CMK (cell line): ENCODE results near the gene TMEM176A.

Experiments
- DNase-seq: peaks from one replicate; pipeline ENCODE4 v3.0.0-alpha.2; 2010; ENCODE audit warnings: low read depth

Gene TMEM176A

DNA sequence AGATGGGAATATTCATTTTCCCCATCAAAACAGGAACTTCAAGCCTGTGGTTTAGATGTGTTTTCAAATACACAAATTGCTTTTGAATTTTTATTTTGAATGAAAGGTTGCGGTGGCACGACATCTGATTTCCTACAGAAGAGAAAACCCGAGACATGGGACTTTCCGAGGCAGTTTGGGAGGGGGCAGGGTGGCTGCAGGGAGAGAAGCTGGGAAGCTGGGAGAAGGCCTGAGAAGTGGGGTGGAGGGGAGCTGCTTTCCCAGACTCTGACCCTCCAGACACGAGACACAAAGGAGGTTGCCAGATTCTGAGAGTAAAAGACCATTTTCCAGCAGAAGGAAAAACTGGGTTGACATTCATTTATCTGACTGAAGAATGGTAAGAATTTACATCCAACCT lies 19.6 kb downstream of the TMEM176A start:
- DNase-seq, result no peak

DNA sequence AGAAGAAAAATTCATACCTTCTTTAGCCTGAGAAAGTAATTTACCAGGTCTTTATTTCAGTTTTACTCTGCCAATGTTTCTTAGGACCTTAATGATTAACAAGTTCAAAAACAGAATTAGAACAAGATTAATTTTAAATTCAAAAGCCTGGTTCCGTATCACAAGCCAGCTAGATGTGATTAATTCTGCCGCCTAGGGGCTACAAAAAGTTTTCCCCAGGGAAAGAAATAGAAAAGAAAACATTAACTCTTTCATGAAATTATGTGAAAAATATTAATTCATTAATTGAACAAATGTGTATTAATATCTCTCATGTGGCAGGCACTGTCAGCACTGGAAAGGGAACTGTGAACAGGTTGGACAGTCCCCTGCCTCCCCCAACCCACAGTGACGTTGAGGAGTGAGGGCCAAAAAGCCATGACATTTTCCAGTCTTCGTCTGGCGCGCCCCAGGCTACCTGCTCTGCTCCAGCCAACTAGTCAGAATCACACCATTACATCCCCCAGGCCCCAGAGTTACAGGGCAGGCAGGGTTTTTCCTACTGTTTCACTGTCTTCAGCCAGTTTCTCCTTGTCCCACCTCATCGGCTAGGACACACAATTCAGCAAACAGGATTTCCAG lies 20.1 kb downstream of the TMEM176A start:
- DNase-seq, result no peak

DNA sequence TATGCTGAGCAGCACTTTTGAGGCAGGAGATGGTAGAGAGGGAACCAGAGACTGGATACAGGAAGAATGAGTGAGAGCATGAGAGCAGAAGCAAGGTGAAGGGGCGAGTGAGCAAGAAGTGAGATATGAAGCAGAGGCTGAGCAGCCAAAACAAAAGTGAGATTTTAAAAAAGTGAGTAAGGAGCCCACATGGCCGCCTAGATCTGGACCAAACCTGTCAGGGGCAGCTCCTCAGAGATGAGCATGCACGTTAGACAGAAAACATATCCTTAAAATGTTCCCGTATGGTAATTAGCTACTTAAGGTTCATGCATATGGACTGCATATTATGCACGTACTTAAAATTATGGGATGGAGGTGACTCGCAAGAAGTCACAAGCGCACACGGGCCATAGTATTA lies 22.5 kb downstream of the TMEM176A start:
- DNase-seq, result no peak

DNA sequence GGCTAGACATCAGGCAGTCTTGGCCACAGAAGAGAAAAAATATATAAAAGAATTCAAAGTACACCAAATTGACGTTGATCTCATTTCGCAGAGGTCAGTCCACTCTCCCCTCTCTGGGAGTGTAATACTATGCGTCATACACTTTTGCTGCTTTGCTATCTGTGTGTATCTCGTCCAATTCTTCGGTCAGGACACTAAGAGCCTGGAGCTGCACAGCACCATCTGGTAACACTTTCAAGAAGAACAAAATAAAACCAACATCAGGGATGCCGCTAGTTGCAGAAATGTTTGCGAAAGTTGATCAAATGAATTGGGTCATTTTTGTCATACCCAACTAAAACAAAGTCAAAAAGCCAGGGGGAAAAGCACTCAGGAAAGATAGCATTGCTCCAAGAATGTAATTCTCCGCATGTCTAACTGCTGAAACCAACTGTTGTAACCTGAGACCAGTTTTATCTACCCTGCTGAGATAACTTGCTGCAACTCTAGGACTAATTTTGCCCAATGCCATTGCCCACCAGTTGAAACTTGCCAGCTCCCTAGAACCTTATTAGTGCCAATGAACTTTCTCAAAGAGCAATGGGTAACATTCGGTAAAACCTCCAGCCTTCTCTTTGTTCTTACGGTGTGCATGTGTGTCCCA lies 23.0 kb downstream of the TMEM176A start:
- DNase-seq, result no peak

DNA sequence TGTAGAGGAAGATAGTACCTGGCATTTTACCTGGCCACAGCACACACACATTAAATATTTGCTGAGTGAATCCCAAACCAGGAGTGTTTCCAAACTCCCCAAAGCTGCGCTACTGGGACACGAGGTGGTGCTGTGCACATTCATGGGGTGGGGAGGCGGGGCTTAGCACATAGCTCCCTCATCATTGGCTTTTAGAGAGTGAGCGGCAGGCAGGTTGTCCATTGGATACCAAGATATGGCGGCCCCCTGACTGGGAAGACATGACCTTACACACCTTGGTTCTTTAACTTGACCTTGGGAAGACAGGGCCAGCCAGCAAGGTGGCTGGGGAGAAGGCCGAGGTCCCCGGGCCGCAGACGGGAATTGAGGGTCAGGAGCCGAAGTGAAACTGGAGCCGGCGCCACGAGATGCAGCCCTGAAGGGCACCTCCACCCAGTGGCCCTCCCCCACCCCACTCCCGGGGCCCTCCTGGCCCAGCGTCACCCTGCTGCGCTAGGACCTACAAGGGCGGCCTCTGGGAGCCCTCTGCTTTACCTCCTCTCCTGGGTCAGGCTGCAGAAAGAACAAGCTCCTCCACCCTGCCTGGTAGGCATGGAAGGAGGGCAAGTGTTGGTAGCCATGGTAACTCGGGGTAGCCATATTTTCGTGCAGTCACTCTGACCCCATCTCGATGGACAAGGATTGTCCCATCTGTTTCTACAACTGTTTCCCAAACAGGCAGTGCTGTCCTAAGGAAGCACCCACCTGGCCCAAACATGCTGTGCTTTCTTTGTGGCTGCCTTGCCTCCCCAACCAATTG lies 24.0 kb downstream of the TMEM176A start:
- no peak for DNase-seq

DNA sequence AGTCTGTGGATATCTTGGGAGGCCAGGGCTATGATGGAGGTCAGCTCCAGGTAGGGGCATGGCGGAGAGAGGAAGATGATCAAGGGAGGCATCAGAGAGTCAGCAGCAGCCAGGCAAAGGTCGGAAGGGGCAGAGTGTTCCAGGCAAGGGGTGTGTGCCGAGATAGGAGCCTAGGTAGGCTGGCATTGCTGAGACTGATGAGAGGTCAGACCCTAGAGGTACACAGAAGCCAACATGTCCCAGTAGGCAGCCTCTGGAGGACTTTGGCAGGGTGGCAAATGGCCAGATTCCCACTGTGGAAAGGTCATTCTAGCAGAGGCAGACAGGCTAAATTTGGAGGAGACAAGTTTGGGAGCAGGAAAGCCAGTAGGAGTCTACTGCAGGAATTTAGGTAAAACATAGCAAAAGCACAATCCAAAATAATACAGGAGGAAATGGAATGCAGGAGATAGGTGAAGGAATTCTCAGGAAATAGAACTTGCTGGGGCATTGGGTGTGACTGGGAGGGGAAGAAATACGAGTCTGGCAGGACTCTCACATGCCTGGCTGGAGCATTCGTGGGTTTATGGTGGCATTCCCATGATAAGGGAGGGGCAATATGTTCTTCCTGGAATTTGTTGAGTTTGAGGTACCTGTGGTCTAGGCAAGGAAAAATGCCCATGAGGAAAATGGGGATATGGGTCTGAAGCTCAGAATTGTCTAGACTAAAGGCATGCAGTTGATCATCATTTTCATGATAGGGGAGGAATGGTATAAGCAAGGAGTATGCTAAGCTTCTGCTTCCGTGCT lies 25.7 kb downstream of the TMEM176A start:
- no peak for DNase-seq

DNA sequence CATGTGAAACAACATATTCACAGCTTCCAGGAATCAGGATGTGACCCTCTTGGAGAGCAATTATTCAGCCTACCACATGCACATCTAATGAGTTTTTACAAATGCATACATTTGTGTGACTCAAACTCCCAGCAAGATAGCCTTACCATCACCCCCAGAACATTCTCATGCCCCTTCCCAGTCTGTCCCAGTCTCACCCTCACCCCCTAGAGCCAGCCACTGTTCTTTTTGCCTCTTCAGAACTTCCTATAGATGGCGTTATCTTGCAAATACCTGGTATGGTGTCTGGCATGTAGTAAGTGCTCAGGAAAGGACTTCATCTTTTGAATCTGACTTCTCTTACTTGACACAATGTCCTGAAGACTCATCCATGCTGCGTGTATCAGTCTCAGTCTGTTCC lies 27.8 kb downstream of the TMEM176A start:
- no peak for DNase-seq

DNA sequence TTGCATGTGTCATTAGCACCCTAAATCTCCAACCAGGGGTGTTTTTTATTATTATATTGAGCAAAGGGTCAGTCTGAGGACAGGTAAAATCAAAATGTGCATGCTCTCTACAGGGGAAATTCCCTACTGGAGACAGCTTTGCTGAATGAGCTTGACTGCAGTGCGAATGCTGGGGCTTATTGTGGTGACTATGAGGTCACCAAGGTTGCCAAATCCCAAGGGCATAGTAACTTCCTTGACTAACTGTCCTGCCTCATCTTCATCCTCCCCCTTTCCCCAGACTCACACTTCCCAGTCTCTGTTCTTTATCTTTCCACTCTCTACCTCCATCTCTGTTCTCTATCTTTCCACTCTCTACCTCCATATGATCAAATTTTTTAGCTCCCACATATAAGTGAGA lies 28.9 kb downstream of the TMEM176A start:
- DNase-seq, result no peak

DNA sequence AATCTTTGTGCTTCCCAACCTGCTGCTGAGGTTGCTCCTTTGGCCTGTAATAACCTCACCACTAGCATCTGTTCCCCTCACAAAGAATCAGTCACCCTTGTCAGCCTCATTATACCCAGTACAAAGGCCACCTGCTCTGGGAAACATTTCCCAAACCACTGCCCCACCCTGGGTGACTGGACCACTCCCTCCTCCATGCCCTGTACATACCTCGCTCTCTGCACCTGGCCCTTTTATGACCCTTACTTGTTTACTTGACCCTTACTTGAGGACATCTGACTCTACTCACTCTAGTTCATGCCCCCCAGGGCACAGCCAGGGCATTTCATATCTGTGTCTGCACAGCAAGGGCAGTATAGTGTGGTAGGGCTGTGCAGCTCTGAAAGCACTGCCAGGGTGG lies 30.4 kb downstream of the TMEM176A start:
- no peak for DNase-seq

DNA sequence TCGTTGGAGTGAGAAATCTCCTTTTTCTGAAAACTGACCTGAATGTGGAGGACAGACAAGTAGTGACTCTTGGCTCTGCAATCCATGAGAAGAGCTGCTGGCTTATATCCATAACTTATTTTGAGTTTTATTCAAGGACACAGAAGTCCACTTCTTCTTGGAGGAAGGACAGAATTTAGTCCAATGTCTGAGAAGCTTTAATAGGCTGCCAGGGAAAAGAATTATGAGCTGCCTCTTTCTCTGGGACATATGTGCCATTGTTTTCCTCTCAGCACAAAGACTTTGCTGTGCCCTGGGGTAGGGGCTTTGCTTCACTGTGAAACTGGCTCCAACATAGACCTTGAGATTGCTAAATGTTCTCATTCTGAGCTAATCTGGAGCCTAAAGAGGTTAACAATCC lies 31.3 kb downstream of the TMEM176A start:
- DNase-seq, result no peak

DNA sequence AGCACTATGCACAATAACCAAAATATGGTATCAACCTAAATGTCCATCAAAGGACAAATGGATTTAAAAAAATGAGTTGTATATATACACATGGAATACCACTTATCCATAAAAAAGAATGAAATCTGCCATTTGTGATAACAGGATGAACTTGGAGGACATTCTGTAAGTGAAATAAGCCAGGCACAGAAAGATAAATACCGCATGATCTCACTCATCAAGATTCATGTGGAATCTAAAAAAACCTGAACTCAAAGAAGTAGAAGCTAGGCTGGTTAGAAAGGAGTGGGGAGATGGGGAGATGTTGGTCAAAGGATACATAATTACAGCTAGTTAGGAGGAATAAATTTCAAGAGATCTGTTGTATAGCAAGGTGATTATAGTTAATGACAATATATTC lies 34.5 kb downstream of the TMEM176A start:
- DNase-seq, result no peak

DNA sequence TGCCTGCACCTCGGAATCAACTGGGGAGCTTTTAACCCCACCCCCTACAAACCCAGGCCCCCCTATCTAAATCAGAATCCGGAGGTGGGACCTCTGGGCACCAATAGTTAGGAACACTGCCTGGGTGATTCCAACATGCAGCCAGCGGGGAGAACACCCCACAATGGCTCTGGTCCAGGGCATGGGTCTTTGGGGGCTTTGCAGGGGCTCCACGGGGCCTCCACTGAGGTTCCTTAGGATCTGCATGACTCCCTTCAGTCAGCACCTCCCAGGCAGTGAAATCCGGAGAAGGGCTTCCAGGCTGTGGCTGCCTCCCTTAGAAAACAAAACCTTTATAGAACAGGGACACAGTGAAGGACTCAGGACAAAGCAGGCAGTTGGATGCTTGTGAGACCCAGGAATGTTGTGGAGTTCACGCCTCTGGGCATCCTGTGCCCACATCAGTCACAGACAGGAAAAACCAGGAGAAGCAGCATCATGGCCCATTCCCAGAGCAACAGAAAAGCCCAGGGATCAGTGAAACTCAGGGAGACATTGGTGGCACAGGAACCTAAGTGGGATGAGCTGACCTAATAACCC lies 35.2 kb downstream of the TMEM176A start:
- no peak for DNase-seq

DNA sequence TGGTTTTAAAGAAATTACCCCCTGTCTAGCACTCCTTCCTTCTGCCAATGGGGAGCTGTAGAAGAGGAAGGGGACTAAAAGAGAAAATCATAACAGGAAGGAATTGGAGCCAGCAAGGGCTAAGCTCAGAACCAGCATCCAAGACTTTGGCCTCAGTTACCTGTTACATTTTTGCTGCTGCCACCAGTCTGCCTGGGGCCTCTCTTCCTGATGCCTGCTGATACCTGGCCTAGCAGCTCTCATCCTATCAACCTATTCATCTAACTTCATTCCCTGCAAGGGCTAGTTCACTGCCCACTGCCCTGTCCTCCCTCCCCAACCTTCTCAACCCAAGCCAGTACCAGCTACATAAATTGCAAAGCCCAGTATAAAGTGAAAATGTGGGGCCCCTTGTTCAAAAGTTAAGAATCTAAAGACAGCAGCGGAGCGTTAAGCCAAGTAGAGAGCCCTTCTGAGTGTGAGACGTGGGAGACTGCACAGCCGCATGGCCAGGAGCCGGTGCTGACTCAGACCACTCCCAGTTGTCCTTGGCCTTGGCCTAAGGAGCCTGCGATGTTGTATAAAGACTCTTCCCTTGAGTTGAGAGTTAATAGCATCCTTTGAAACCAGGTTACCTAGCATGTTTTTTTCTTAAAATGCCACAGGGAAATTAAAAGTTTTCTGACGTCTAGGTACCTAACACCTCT lies 38.5 kb downstream of the TMEM176A start:
- no peak for DNase-seq

DNA sequence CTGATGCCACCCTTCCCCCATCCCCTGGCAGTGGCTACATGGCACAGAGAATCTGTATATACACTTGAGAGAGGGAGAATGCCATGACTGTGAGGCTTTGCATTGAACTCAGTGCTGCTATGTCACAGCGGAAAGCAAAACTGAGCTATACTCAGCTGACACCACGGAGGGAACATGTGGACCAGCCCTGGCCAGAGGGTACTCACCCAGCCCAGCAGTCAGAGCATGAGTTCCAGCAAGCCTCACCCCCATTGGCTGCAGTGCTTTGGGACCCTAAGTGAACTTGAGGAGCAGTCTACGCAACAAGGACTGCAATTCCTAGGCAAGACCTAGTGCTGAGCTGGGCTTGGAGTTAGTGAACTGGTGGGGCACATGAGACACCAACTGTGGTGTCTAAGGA lies 41.4 kb downstream of the TMEM176A start:
- no peak for DNase-seq

DNA sequence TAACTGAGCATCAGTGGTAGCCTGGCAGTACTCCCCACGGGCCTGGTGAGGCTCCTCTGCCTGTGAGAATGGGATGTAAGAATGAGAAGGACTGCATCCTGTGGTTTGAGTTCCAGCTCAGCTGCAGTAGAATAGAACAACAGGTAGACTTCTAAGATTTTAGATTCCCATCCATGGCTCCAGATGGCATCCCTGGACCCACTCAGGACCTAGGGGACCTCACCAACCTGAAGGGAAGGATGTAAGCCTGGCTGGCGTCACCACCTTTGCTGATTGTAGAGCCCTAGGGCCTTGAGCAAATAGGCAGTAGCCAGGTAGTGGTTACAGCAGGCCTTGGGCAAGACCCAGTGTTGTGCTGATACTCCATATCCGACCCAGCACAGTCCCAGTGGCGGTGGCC lies 42.1 kb downstream of the TMEM176A start:
- DNase-seq, result no peak

DNA sequence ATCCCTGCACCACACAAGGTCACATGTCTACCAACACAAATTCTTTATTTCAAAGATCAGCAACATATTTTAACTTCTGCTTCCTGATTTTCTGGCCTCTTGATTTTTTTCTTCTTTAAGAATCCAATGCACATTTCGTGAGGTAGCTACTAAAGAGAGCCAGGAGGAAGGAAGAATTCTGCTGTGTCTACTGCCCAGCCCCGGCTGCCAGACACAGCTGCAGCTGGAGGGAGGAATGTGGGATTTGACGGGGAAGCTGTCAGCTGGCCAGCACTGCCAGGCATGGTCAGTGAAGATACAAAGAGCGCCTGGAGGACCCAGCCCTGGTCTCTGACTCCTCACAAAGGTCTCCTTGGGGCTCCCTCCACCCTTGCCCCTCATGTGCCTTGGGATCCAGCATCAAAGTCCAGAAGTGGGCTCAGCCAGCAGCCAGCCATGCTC lies 44.9 kb downstream of the TMEM176A start:
- DNase-seq, result no peak

DNA sequence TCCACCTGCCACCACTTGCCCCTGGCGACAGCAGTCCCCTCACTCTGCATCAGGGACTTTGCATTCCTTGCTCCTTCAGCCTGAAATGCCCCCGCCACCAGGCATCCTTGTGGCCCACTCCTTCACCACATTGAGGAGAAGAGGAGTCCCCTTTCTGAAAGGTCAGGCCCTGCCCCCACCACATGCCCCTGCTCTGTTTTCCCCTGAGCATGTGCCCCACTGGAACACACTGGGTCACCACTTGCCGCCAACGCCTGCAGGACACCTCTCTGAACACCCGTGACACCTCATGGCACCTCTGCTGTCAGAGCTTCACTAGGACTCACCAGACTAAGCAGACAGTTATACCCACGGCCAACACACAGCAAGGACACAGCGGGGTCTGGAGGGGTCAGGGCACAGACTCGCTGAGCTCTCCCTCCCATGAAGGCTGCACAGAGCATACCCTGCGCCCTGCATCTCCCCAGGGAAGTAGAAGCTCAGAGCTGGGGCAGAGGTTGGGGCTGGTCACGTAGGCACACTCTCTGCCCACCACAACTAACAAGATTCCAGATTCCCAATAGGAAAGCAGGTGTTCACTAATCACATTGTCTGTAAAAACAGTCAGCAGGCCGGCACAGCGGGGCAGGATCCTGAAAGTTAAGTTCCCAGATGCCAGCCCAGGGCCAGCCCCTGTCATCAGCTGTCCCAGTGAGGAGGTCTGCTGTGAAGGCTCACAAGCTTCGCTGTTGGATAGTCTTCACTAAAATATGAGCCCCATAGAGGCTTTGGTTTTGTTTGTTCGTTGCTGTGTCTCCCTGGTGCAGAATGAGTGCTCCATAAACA lies 45.9 kb downstream of the TMEM176A start:
- no peak for DNase-seq

DNA sequence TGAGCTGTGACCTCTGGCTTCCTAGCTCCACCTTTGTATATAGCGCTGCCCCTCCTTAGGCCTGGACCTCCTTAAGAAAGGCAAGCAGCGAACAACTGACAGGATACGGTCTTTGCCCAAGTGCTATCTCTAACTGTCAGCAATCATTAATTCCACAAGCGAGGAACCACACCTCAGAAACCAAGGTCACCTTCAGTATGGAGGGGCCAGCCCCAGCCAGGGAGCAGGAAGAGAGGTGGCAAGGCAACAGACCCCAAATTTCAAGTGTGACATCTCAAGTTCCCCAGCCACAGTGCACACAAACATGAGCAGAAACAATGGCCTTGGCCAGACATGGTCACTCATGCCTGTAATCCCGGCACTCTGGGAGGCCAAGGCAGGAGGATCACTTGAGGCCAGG lies 47.0 kb downstream of the TMEM176A start:
- no peak for DNase-seq

DNA sequence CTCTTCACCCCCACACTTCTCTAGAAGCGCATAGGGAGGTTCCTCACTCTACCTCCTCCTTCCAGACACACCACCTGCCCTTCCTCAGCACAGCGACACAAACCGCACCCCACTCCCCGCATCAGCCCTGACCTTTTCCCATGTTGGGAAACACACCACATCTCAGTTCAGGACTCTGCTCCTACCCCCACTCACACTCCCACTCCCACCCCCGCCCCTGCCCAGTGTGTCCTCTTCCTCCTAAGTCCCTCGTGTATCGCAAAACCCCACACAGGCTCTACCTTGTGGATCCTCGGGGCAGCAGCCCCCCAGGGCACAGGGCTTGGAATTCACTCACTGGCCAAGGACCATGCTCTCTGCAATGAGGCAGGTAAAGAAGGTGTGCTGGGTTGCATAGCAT lies 47.5 kb downstream of the TMEM176A start:
- DNase-seq, result no peak

DNA sequence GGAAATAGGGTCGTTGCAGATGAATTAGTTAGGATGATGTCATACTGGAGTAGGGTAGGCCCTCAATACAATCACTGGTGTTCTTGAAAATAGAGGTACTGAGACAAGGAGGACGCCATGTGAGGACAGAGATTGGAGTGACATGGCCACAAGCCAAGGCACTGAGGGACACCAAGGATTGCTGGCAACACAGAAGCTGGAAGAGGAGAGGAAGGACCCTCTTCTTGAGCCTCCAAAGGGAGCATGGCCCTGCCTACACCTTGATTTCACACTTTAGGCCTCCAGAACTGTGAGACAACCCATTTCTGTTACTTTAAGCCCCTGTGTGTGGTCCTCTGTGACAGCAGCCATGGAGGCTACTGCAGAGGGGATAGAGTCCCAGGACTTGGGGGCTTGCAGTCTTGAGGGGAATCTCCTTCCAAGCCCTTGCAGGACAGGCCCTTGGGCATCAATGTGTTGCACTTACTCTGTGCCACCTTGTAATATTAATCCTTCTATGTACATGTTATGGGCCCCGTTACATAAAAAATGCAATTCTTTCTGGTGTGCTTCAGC lies 48.1 kb downstream of the TMEM176A start:
- no peak for DNase-seq
